Activated B cell treated with CpG ODN at 0.5 μM for 24 hours (primary cell): ENCODE data around the gene OR51M1. TPM values are rescaled to one million over a fixed set of nuclear protein-coding genes. Genes with fewer than 3 reads are reported as not detected.

Source experiments
- ATAC-seq: fragments of 200-7000 bp; cut with Tn5 transposase; one replicate; pipeline ENCODE4 v1.10.0; 2021; ENCODE audit warnings: low read depth, mild to moderate bottlenecking, moderate library complexity
- CTCF ChIA-PET: fragments of 350-600 bp; sonication (Branson Sonifier 250); formaldehyde crosslinking; loops from one replicate; lab custom pipeline; 2021; ENCODE audit warnings: antibody characterized with exemption; lab: Charles Lee
- POLR2A ChIA-PET: fragments of 350-600 bp; sonication (Branson Sonifier 250); formaldehyde crosslinking; loops from one replicate; lab custom pipeline; 2021; ENCODE audit warnings: antibody characterized with exemption; lab: Charles Lee
- DNase-seq: peaks from one replicate; pipeline ENCODE4 v3.0.0; 2022
- H3K27ac Mint-ChIP-seq: one replicate; pipeline ENCODE4 v1.8.0; 2020; ENCODE audit warnings: mixed read lengths
- H3K27me3 Mint-ChIP-seq: one replicate; pipeline ENCODE4 v1.8.0; 2021; ENCODE audit warnings: mixed read lengths
- H3K36me3 Mint-ChIP-seq: one replicate; pipeline ENCODE4 v1.8.0; 2021; ENCODE audit warnings: low read depth, mixed read lengths
- H3K4me1 Mint-ChIP-seq: one replicate; pipeline ENCODE4 v1.8.0; 2021; ENCODE audit warnings: mixed read lengths
- H3K4me3 Mint-ChIP-seq: one replicate; pipeline ENCODE4 v1.8.0; 2020; ENCODE audit warnings: mild to moderate bottlenecking, mixed read lengths
- H3K9me3 Mint-ChIP-seq: one replicate; pipeline ENCODE4 v1.8.0; 2020; ENCODE audit warnings: mixed read lengths
- intact Hi-C: fragments of 100-400 bp; cut with micrococcal nuclease; formaldehyde crosslinking; loops from one replicate; pipeline ENCODE4 v1.15.1; 2024
- total RNA-seq: library from RNA; stranded (reverse); gene quantifications from 2 replicates; pipeline ENCODE4 v1.2.3, GENCODE V29; 2022
- TF ChIP-seq, protein P1 (sequence below): fragments of 200-600 bp; IDR thresholded peaks from one replicate; pipeline ENCODE4 v1.8.0; 2022; ENCODE audit warnings: antibody characterized with exemption, mild to moderate bottlenecking

Gene OR51M1
- total RNA-seq, 1 donor from 2014 or later, result not detected

DNA sequence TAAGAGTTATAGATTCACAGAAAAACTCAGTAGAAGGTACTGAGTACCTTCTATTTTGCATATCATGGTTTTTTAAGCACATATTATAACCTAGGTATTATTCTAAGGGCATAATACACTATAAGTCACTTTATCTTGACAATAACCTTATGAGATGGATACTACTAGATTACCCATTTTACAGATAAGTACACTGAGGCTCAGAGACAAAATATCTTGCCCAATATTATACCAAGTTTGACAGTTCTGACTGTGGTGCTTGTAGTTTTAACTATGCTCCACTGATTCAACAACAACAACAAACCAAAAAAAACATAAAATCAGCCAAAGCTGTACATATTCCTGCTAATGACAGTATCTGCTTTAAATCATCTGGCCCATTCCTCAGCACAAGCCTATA lies 10.5 kb downstream of the OR51M1 start:
- no peaks in the 10 kb centered on the region for H3K36me3 Mint-ChIP-seq
- ChIA-PET POLR2A (no interaction called here), CTCF (no interaction called here)
- no peak overlapping the region for H3K27ac Mint-ChIP-seq
- intact Hi-C loops, result no loop called here
- peaks cover 2% of the 10 kb centered on the region for H3K9me3 Mint-ChIP-seq
- H3K4me3 Mint-ChIP-seq, result no peak overlapping the region
- no peak for ATAC-seq
- no peak for DNase-seq
- H3K4me1 Mint-ChIP-seq, result no peaks in the 10 kb centered on the region
- no peaks in the 10 kb centered on the region for H3K27me3 Mint-ChIP-seq
- TF ChIP-seq, protein P1, sequence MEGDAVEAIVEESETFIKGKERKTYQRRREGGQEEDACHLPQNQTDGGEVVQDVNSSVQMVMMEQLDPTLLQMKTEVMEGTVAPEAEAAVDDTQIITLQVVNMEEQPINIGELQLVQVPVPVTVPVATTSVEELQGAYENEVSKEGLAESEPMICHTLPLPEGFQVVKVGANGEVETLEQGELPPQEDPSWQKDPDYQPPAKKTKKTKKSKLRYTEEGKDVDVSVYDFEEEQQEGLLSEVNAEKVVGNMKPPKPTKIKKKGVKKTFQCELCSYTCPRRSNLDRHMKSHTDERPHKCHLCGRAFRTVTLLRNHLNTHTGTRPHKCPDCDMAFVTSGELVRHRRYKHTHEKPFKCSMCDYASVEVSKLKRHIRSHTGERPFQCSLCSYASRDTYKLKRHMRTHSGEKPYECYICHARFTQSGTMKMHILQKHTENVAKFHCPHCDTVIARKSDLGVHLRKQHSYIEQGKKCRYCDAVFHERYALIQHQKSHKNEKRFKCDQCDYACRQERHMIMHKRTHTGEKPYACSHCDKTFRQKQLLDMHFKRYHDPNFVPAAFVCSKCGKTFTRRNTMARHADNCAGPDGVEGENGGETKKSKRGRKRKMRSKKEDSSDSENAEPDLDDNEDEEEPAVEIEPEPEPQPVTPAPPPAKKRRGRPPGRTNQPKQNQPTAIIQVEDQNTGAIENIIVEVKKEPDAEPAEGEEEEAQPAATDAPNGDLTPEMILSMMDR, result no peak

GRCh38 chr11:5398936-5399335 lies 15.3 kb downstream of the OR51M1 start:
- peaks cover 2% of the 10 kb centered on the region for H3K9me3 Mint-ChIP-seq
- no peak overlapping the region for H3K4me3 Mint-ChIP-seq
- H3K4me1 Mint-ChIP-seq, result no peaks in the 10 kb centered on the region
- ChIA-PET CTCF (no interaction called here), POLR2A (no interaction called here)
- no peaks in the 10 kb centered on the region for H3K27me3 Mint-ChIP-seq
- intact Hi-C loops, result no loop called here
- TF ChIP-seq, protein P1, result no peak
- ATAC-seq (no peak), DNase-seq (no peak)
- no peaks in the 10 kb centered on the region for H3K36me3 Mint-ChIP-seq
- no peak overlapping the region for H3K27ac Mint-ChIP-seq

DNA sequence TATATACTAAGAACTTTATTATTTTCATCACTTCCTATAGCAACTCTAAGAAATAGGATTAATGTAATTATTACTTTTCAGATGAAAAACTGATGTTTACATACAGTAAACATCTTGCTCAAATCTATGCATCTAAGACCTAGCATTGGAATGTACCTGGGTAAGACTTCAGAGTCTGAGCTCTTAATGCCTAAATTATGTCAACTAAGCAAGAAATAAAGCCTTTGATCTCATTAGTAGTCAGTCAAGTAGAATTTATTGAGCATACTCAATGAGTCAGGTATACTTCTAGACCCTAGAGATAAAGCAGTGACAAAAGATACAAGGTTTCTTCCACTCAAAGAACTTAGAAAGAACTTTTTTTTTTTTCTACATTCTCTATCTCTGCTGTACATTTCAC lies 21.6 kb downstream of the OR51M1 start:
- POLR2A ChIA-PET, result no interaction called here
- TF ChIP-seq, protein P1, result no peak
- H3K27me3 Mint-ChIP-seq, result peaks cover 15% of the 10 kb centered on the region

DNA sequence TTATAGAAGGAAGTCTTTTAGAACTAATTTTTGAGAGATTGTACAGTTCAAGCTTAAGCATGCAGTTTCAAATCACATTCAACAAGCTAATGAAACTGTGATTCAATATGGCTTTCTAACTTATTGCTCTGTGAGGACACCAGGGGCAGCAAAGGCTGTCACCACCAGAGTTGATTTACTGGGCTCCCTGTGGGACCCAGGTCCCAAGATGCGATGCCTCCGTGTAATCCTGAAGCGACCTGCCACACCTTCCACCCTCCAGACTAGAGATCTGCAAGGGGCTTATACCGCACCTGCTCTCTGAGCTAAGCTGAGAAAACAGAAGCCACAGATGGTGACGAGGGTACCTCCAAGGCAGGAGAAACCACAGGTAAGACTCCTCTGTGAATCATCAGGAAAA lies 37.4 kb downstream of the OR51M1 start:
- Mint-ChIP-seq H3K36me3 (no peaks in the 10 kb centered on the region), H3K4me3 (no peak overlapping the region), H3K27me3 (peaks cover 12% of the 10 kb centered on the region), H3K27ac (no peak overlapping the region), H3K9me3 (no peaks in the 10 kb centered on the region), H3K4me1 (no peaks in the 10 kb centered on the region)
- ChIA-PET POLR2A (no interaction called here), CTCF (no interaction called here)
- TF ChIP-seq, protein P1, result no peak
- no peak for DNase-seq
- no peak for ATAC-seq
- intact Hi-C loops, result no loop called here

More for the DNA sequence above, 21.6 kb downstream of the OR51M1 start:
- Mint-ChIP-seq H3K27ac (no peak overlapping the region), H3K9me3 (no peaks in the 10 kb centered on the region), H3K4me3 (no peak overlapping the region), H3K4me1 (no peaks in the 10 kb centered on the region), H3K36me3 (no peaks in the 10 kb centered on the region)
- ATAC-seq (no peak), DNase-seq (no peak)
- CTCF ChIA-PET, result no interaction called here
- intact Hi-C loops, result no loop called here

DNA sequence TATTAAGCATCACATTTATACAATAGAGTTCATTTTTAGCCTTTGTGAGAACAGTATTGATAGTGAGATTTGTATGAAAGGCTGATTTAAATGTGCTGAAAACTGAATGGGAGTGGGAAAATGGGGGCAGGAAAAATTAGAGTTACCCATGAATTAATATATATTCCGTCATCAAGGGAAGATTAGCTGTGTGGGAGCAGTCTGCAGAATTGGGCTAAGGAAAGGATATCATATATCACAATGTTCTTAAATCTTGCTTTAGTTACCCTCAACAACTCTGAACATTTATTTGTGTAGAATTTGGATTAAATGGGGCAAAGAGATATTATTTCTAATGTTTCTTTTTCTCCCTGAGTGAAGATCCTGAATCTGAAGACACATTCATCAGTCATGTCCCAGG lies 38.2 kb downstream of the OR51M1 start, which contains the start of gene OR51Q1:
Gene OR51Q1, plus strand, starts transcription at position 301 of the 400 bp plus-strand sequence. Its CDS starts 90 bp downstream, at position 391.
- Mint-ChIP-seq H3K4me3 (no peak within 1 kb of the TSS), H3K27me3 (peaks cover 14% of the 10 kb centered on the region), H3K36me3 (no peaks in the 10 kb centered on the region), H3K27ac (no peak within 1 kb of the TSS), H3K4me1 (no peaks in the 10 kb centered on the region), H3K9me3 (no peaks in the 10 kb centered on the region)
- TF ChIP-seq, protein P1, result no peak
- ChIA-PET CTCF (no interaction called here), POLR2A (no interaction called here)
- intact Hi-C loops, result no loop called here
- DNase-seq, result no peak
- ATAC-seq, result no peak
